Common myeloid progenitor, CD34-positive (primary cell): ENCODE results near the gene FEM1A.
"Not testable (repeated sequence)": the region's sequence is repeated elsewhere in the genome, so short reads cannot be mapped to it uniquely, and the experiment has no call there.

Experiments
- CTCF ChIA-PET: fragments of 350-600 bp; sonication (Branson Sonifier 250); formaldehyde crosslinking; loops from one replicate; lab custom pipeline; 2021; ENCODE audit warnings: antibody characterized with exemption; lab: Charles Lee
- POLR2A ChIA-PET: fragments of 350-600 bp; sonication (Branson Sonifier 250); formaldehyde crosslinking; loops from one replicate; lab custom pipeline; 2021; ENCODE audit warnings: antibody characterized with exemption; lab: Charles Lee
- DNase-seq, 3 donors: peaks; one replicate each; pipeline versions ENCODE4 v3.0.0 to v3.0.0-alpha.2; 2013
- H3K27ac ChIP-seq, 2 experiments: 1 replicate in 1 of 2; 2 replicates in 1 of 2; pipeline ENCODE4 v1.7.0; 2013; ENCODE audit warnings: inconsistent platforms in 2 of 2, low read length in 2 of 2, mild to moderate bottlenecking in 2 of 2, low read depth in 1 of 2, moderate library complexity in 1 of 2; ENCODE audit not compliant: severe bottlenecking in 2 of 2, insufficient read depth in 1 of 2, poor library complexity in 1 of 2
- H3K27me3 ChIP-seq, 5 experiments: replicated peaks in 2 of 5; 1 replicate in 3 of 5; 2 replicates in 2 of 5; pipeline versions ENCODE4 v1.6.1 to v1.7.0; 2013; ENCODE audit warnings: low read length in 4 of 5, mild to moderate bottlenecking in 2 of 5, moderate library complexity in 2 of 5, inconsistent platforms in 1 of 5; ENCODE audit not compliant: insufficient read depth in 5 of 5, control insufficient read depth in 4 of 5
- H3K36me3 ChIP-seq, 4 experiments: 1 replicate in 2 of 4; 2 replicates in 2 of 4; pipeline versions ENCODE4 v1.6.1 to v1.7.0; 2013; ENCODE audit warnings: low read length in 3 of 4, control low read depth in 1 of 4, mild to moderate bottlenecking in 1 of 4; ENCODE audit not compliant: control insufficient read depth in 4 of 4, insufficient read depth in 4 of 4
- H3K4me1 ChIP-seq, 4 experiments: 1 replicate in 3 of 4; 2 replicates in 1 of 4; pipeline versions ENCODE4 v1.6.1 to v1.7.1; 2013; ENCODE audit warnings: low read length in 3 of 4, mild to moderate bottlenecking in 3 of 4, control low read depth in 1 of 4, inconsistent platforms in 1 of 4, moderate library complexity in 1 of 4; ENCODE audit not compliant: control insufficient read depth in 4 of 4, insufficient read depth in 4 of 4; ENCODE audit errors: control extremely low read depth in 1 of 4
- H3K4me3 ChIP-seq, 7 experiments: 1 replicate in 4 of 7; 2 replicates in 3 of 7; pipeline versions ENCODE4 v1.5.1 to v1.7.0; 2013; ENCODE audit warnings: mild to moderate bottlenecking in 7 of 7, low read length in 6 of 7, moderate library complexity in 6 of 7, inconsistent platforms in 2 of 7, low read depth in 2 of 7, control low read depth in 1 of 7; ENCODE audit not compliant: insufficient read depth in 4 of 7, control insufficient read depth in 1 of 7; ENCODE audit errors: extremely low read depth in 1 of 7
- H3K9me3 ChIP-seq, 5 experiments: 1 replicate in 4 of 5; 2 replicates in 1 of 5; pipeline versions ENCODE4 v1.6.1 to v1.7.1; 2013; ENCODE audit warnings: low read length in 4 of 5, mild to moderate bottlenecking in 2 of 5, inconsistent platforms in 1 of 5, low read depth in 1 of 5, moderate library complexity in 1 of 5; ENCODE audit not compliant: control insufficient read depth in 4 of 5, insufficient read depth in 2 of 5; ENCODE audit errors: control extremely low read depth in 1 of 5
- WGBS: methylation state at CpG from one replicate; pipeline ENCODE4 v1.1.5; 2013; ENCODE audit not compliant: insufficient coverage; 5-methylcytosine and 5-hydroxymethylcytosine counted together

The FEM1A gene

DNA sequence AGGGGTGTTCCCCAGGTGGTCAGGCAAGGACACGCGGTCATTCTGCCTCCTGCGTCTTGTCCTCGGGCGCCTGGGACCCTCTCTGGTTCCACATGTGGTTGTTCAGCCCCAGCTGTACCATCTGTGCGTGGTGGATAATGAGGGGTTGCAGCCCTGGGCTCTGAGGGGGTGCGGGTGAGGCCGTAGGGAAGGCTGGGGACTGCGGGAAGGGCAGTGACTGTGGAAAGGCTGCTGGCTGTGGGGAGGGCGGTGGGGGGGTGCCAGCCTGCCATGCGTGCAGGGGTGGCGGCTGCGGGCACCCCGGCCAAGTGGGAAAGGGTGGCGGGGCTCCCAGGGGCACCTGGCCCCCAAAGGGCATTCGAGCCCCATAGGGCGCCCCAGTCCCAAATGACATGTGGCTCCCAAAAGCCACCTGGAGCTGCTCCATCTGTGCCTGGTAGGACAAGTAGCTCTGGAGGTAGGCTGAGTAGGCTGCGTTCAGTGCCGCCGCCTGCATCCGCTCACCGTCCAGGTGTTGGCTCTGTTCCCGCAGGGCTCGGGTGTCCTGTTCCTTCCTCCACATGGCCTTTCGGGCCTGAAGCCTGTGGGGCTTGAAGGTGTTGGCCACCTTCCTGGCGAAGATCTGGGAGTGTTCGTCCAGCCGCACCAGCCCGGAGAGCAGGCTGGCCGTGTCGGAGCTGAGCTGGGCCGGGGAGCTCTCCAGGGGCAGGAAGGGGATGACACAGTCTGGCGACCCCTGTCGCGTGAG lies 24.8 kb downstream of the FEM1A start:
- Histone ChIP-seq H3K4me3 (peak overlapping the region in 1 of 7 experiments; percentile 81), H3K4me1 (peaks cover 0 to 13% (median 10%) of the 10 kb centered on the region in 4 experiments), H3K36me3 (peaks cover 3 to 29% (median 16%) of the 10 kb centered on the region in 4 experiments), H3K27ac (no peak overlapping the region), H3K27me3 (no peaks in the 10 kb centered on the region), H3K9me3 (no peaks in the 10 kb centered on the region)
- POLR2A ChIA-PET, result no interaction called here
- CTCF ChIA-PET, result interaction anchor here (1.7 to 1.9 kb wide), 2 partner anchors 34 to 54 kb away, joined by 4 to 7 read pairs; no protein-coding TSS in a partner anchor
- 100% methylated on average over 19 of the region's 35 CpGs for WGBS
- no peak for DNase-seq

DNA sequence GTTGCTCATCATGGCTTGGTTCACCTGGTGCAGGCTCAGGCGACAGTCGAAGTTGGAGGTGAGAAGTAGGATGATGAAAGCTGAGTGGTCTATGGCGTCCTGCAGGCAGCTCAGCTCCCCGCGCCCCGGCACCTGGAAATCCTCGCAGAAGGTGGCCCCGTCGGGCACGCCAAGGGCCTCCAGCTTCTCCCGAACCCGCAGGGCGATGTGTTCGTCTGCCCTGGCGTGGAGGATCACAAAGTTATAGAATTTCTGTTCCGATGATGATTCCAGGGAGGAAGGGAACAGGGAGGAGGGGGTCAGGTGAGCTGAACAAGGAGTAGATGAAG lies 25.4 kb downstream of the FEM1A start:
- Histone ChIP-seq H3K27ac (no peak overlapping the region), H3K9me3 (no peaks in the 10 kb centered on the region), H3K4me3 (no peak overlapping the region), H3K4me1 (peaks cover 0 to 12% (median 10%) of the 10 kb centered on the region in 4 experiments), H3K36me3 (peaks cover 3 to 29% (median 16%) of the 10 kb centered on the region in 4 experiments), H3K27me3 (no peaks in the 10 kb centered on the region)
- ChIA-PET POLR2A (no interaction called here), CTCF (interaction anchor here (1.7 to 1.9 kb wide), 4 partner anchors 12 to 95 kb away, joined by 4 to 7 read pairs (median 6); no protein-coding TSS in a partner anchor)
- WGBS, result 97% methylated on average over 15 of the region's 16 CpGs
- DNase-seq, result no peak

GRCh38 chr19:4817467-4818277 lies 26.1 kb downstream of the FEM1A start:
- DNase-seq, result no peak
- ChIA-PET CTCF (interaction anchor here (1.7 to 1.9 kb wide), 4 partner anchors 12 to 94 kb away, joined by 4 to 7 read pairs (median 6); no protein-coding TSS in a partner anchor), POLR2A (no interaction called here)
- no peak overlapping the region for H3K4me3 ChIP-seq
- H3K36me3 ChIP-seq, result peaks cover 3 to 29% (median 16%) of the 10 kb centered on the region in 4 experiments
- no peak overlapping the region for H3K27ac ChIP-seq
- peaks cover 0 to 12% (median 10%) of the 10 kb centered on the region in 4 experiments for H3K4me1 ChIP-seq
- H3K9me3 ChIP-seq, result no peaks in the 10 kb centered on the region
- 94% methylated on average over 21 of the region's 32 CpGs for WGBS
- no peaks in the 10 kb centered on the region for H3K27me3 ChIP-seq

DNA sequence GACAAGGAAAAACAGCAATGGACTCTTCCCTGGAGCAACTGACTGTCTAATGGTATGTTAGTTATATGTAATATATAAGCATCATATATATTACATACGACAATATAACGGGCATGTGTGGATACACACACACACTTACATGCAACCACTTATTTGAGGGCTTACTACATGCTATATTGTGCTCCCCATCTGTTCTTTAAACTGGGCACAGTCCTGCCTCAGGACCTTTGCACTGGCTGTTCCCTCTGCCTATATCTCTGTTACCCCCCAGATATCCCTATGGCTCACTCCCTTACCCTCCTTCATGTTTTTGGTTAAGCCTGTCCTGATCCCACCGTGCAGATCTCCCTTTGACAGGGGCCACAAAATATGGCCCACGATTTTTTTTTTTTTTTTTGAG lies 29.7 kb downstream of the FEM1A start:
- CTCF ChIA-PET, result no interaction called here
- H3K27ac ChIP-seq, result no peak overlapping the region
- POLR2A ChIA-PET, result interaction anchor here (0.7 kb wide), 1 partner anchor 121 kb away, joined by 3 read pairs; no protein-coding TSS in a partner anchor

DNA sequence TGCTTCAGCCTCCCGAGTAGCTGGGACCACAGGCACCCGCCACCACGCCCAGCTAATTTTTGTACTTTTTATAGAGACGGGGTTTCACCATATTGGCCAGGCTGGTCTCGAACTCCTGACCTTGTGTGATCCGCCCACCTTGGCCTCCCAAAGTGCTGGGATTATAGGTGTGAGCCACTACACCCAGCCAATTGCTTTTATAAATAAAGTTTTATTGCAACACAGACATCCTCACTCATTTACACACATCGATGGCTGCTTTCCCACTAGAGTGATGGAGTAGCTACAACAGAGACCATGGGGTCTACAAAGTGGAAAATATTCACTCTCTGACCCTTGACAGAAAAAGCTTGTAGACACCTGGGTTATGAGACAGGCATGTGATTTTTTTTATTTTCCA lies 30.8 kb downstream of the FEM1A start:
- H3K9me3 ChIP-seq, H3K4me3 ChIP-seq, POLR2A ChIA-PET, H3K27ac ChIP-seq, H3K4me1 ChIP-seq, DNase-seq, H3K27me3 ChIP-seq: not testable (repeated sequence)
- WGBS, result 98% methylated on average over 6 of the region's 7 CpGs
- CTCF ChIA-PET, result interaction anchor here (0.8 to 2.6 kb wide), 4 partner anchors 8 to 209 kb away, joined by 4 to 20 read pairs (median 6); no protein-coding TSS in a partner anchor
- peaks cover 3 to 15% (median 11%) of the 10 kb centered on the region in 4 experiments for H3K36me3 ChIP-seq

More for the DNA sequence above, 29.7 kb downstream of the FEM1A start:
- no peak for DNase-seq
- no peaks in the 10 kb centered on the region for H3K9me3 ChIP-seq
- no peak overlapping the region for H3K4me3 ChIP-seq
- H3K36me3 ChIP-seq, result peaks cover 3 to 25% (median 17%) of the 10 kb centered on the region in 4 experiments
- no peaks in the 10 kb centered on the region for H3K4me1 ChIP-seq
- H3K27me3 ChIP-seq, result no peaks in the 10 kb centered on the region
- WGBS, result 97% methylated on average over 2 of the region's 4 CpGs

DNA sequence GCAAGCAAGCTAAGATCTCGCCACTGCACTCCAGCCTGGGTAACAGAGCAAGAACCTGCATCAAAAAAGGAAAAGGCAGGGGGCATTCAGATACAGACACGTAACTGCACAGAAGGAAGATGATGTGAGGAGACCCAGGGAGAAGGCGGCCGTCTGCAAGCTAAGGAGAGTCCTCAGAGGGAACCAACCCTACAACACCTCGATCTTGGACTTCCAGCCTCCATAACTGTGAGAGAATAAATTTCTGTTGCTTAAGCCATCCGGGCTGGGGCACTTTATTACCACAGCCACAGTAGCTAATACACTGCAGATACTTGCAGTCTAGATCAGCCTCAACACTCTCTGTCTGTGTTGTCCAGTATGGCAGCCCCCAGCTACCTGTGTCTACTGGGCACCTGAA lies 32.0 kb downstream of the FEM1A start:
- Histone ChIP-seq H3K4me3 (no peak overlapping the region), H3K27me3 (no peaks in the 10 kb centered on the region), H3K4me1 (no peaks in the 10 kb centered on the region), H3K27ac (no peak overlapping the region), H3K36me3 (peaks cover 0 to 4% (median 3%) of the 10 kb centered on the region in 4 experiments), H3K9me3 (no peaks in the 10 kb centered on the region)
- no peak for DNase-seq
- WGBS, result 82% methylated on average over 3 of the region's 6 CpGs
- ChIA-PET POLR2A (no interaction called here), CTCF (interaction anchor here (1.4 to 2.6 kb wide), 6 partner anchors 10 to 348 kb away, joined by 3 to 20 read pairs (median 6); no protein-coding TSS in a partner anchor)
